Measurements from ENCODE around the gene RBM47.
"Not testable (repeated sequence)": the region's sequence is repeated elsewhere in the genome, so short reads cannot be mapped to it uniquely, and the experiment has no call there.

Gene RBM47

DNA sequence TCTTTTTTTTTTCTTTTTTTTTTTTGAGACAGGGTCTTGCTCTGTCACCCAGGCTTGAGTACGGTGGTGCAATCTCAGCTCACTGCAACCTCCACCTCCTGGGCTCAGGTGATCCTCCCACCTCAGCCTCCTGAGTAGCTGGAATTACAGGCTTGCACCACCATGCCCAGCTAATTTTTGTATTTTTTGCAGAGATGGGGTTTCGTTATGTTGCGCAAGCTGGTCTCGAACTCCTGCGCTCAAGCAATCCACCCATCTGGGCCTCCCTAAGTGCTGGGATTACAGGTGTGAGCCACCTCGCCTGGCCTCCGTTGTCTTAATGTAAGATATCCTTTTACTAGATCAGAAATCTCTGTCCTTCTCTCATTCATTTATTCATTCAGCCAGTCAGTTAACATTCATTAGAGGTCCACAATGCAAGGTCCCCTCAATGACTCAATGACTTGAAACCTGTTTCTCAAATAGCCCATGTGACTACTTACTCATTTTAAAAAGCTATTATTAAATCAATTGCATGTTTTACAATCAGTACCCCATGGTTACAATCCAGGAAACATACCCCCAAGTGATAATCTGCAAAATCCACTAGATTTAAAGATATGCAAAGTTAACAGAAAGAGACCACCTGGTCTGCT, 68.0 kb downstream of the RBM47 start:
- H3K27me3 ChIP-seq (ENCODE audit: control insufficient read depth, insufficient read depth, low read length); H3K9me3 ChIP-seq (ENCODE audit: control insufficient read depth, insufficient read depth, low read depth, low read length); H3K9ac ChIP-seq (ENCODE audit: low read length); H3K4me3 ChIP-seq (ENCODE audit: low read depth, low read length); H3K27ac ChIP-seq (ENCODE audit: low read depth, low read length); H3K36me3 ChIP-seq (ENCODE audit: control insufficient read depth, insufficient read depth, low read length): not testable (repeated sequence)
- peaks cover 10% of the 10 kb centered on the region for H3K4me1 ChIP-seq (ENCODE audit: control insufficient read depth, insufficient read depth, low read length)

- Histone ChIP-seq H3K9ac (ENCODE audit: low read length) (no peak overlapping the region), H3K36me3 (ENCODE audit: control insufficient read depth, insufficient read depth, low read length) (no peaks in the 10 kb centered on the region), H3K4me1 (ENCODE audit: control insufficient read depth, insufficient read depth, low read length) (peaks cover 2% of the 10 kb centered on the region; the same call in 1 of the 2 replicates), H3K27ac (ENCODE audit: low read depth, low read length) (no peak overlapping the region), H3K27me3 (ENCODE audit: control insufficient read depth, insufficient read depth, low read length) (no peaks in the 10 kb centered on the region), H3K9me3 (ENCODE audit: control insufficient read depth, insufficient read depth, low read depth, low read length) (no peaks in the 10 kb centered on the region), H3K4me3 (ENCODE audit: low read depth, low read length) (no peak overlapping the region)
These were observed 69.8 kb downstream of the RBM47 start for GRCh38 chr4:40559585-40560465.

GRCh38 chr4:40557736-40558135, 71.9 kb downstream of the RBM47 start:
- Histone ChIP-seq H3K36me3 (ENCODE audit: control insufficient read depth, insufficient read depth, low read length) (no peaks in the 10 kb centered on the region), H3K9ac (ENCODE audit: low read length) (no peak overlapping the region), H3K9me3 (ENCODE audit: control insufficient read depth, insufficient read depth, low read depth, low read length) (no peaks in the 10 kb centered on the region), H3K27me3 (ENCODE audit: control insufficient read depth, insufficient read depth, low read length) (no peaks in the 10 kb centered on the region), H3K4me3 (ENCODE audit: low read depth, low read length) (no peak overlapping the region), H3K4me1 (ENCODE audit: control insufficient read depth, insufficient read depth, low read length) (peaks cover 9% of the 10 kb centered on the region), H3K27ac (ENCODE audit: low read depth, low read length) (no peak overlapping the region)

- Histone ChIP-seq H3K36me3 (ENCODE audit: control insufficient read depth, insufficient read depth, low read length) (no peaks in the 10 kb centered on the region), H3K9ac (ENCODE audit: low read length) (no peak overlapping the region), H3K27ac (ENCODE audit: low read depth, low read length) (no peak overlapping the region), H3K4me1 (ENCODE audit: control insufficient read depth, insufficient read depth, low read length) (peaks cover 17% of the 10 kb centered on the region), H3K9me3 (ENCODE audit: control insufficient read depth, insufficient read depth, low read depth, low read length) (no peaks in the 10 kb centered on the region), H3K27me3 (ENCODE audit: control insufficient read depth, insufficient read depth, low read length) (no peaks in the 10 kb centered on the region), H3K4me3 (ENCODE audit: low read depth, low read length) (no peak overlapping the region)
These were observed 74.3 kb downstream of the RBM47 start for GRCh38 chr4:40555176-40555900.

GRCh38 chr4:40554641-40555040, 75.0 kb downstream of the RBM47 start:
- not testable (repeated sequence) for H3K9me3 ChIP-seq (ENCODE audit: control insufficient read depth, insufficient read depth, low read depth, low read length); H3K27me3 ChIP-seq (ENCODE audit: control insufficient read depth, insufficient read depth, low read length); H3K36me3 ChIP-seq (ENCODE audit: control insufficient read depth, insufficient read depth, low read length); H3K4me3 ChIP-seq (ENCODE audit: low read depth, low read length); H3K9ac ChIP-seq (ENCODE audit: low read length); H3K27ac ChIP-seq (ENCODE audit: low read depth, low read length)
- peaks cover 17% of the 10 kb centered on the region for H3K4me1 ChIP-seq (ENCODE audit: control insufficient read depth, insufficient read depth, low read length)

DNA sequence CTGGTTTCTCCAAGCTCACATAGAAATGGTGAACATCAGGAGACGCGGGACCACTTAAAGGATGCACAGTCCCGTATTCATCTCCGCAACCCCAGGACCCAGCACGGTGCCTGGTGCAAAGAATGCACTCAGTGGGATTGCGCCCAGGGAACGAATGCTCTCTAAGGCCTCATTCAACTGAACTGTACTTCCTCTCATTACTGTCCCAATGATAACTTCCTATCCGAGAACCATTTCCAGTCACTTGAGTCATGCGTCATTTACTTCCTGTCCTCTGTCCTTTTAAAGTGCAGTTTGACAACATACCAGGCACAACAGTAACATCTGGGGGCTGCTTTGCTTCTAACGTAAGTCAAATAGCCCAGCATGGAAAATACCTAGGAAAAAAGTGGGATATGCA, 75.7 kb downstream of the RBM47 start:
- no peak overlapping the region for H3K4me3 ChIP-seq (ENCODE audit: low read depth, low read length)
- no peak overlapping the region for H3K9ac ChIP-seq (ENCODE audit: low read length)
- H3K27me3 ChIP-seq (ENCODE audit: control insufficient read depth, insufficient read depth, low read length): no peaks in the 10 kb centered on the region
- no peak overlapping the region for H3K27ac ChIP-seq (ENCODE audit: low read depth, low read length)
- H3K9me3 ChIP-seq (ENCODE audit: control insufficient read depth, insufficient read depth, low read depth, low read length): no peaks in the 10 kb centered on the region
- H3K4me1 ChIP-seq (ENCODE audit: control insufficient read depth, insufficient read depth, low read length): peaks cover 17% of the 10 kb centered on the region
- peaks cover 4% of the 10 kb centered on the region; the same call in 1 of the 2 replicates for H3K36me3 ChIP-seq (ENCODE audit: control insufficient read depth, insufficient read depth, low read length)

GRCh38 chr4:40552536-40552935, 77.1 kb downstream of the RBM47 start:
- H3K4me1 ChIP-seq (ENCODE audit: control insufficient read depth, insufficient read depth, low read length): peaks cover 17% of the 10 kb centered on the region
- H3K27ac ChIP-seq (ENCODE audit: low read depth, low read length): no peak overlapping the region

GRCh38 chr4:40551568-40552136, 78.0 kb downstream of the RBM47 start:
- H3K27me3 ChIP-seq (ENCODE audit: control insufficient read depth, insufficient read depth, low read length); H3K4me3 ChIP-seq (ENCODE audit: low read depth, low read length); H3K9me3 ChIP-seq (ENCODE audit: control insufficient read depth, insufficient read depth, low read depth, low read length); H3K9ac ChIP-seq (ENCODE audit: low read length); H3K27ac ChIP-seq (ENCODE audit: low read depth, low read length): not testable (repeated sequence)
- H3K36me3 ChIP-seq (ENCODE audit: control insufficient read depth, insufficient read depth, low read length): peaks cover 18% of the 10 kb centered on the region
- H3K4me1 ChIP-seq (ENCODE audit: control insufficient read depth, insufficient read depth, low read length): peaks cover 17% of the 10 kb centered on the region

More at GRCh38 chr4:40552536-40552935, 77.1 kb downstream of the RBM47 start:
- Histone ChIP-seq H3K4me3 (ENCODE audit: low read depth, low read length) (no peak overlapping the region), H3K9ac (ENCODE audit: low read length) (no peak overlapping the region), H3K9me3 (ENCODE audit: control insufficient read depth, insufficient read depth, low read depth, low read length) (no peaks in the 10 kb centered on the region), H3K27me3 (ENCODE audit: control insufficient read depth, insufficient read depth, low read length) (no peaks in the 10 kb centered on the region), H3K36me3 (ENCODE audit: control insufficient read depth, insufficient read depth, low read length) (peaks cover 13% of the 10 kb centered on the region)

- no peak overlapping the region for H3K27ac ChIP-seq (ENCODE audit: low read depth, low read length)
- H3K4me1 ChIP-seq (ENCODE audit: control insufficient read depth, insufficient read depth, low read length): peaks cover 17% of the 10 kb centered on the region
- peaks cover 18% of the 10 kb centered on the region for H3K36me3 ChIP-seq (ENCODE audit: control insufficient read depth, insufficient read depth, low read length)
- H3K9ac ChIP-seq (ENCODE audit: low read length): no peak overlapping the region
- H3K9me3 ChIP-seq (ENCODE audit: control insufficient read depth, insufficient read depth, low read depth, low read length): no peaks in the 10 kb centered on the region
- H3K27me3 ChIP-seq (ENCODE audit: control insufficient read depth, insufficient read depth, low read length): no peaks in the 10 kb centered on the region
- H3K4me3 ChIP-seq (ENCODE audit: low read depth, low read length): no peak overlapping the region
These were observed 78.7 kb downstream of the RBM47 start for GRCh38 chr4:40550948-40551462.

- Histone ChIP-seq H3K9me3 (ENCODE audit: control insufficient read depth, insufficient read depth, low read depth, low read length) (no peaks in the 10 kb centered on the region), H3K4me3 (ENCODE audit: low read depth, low read length) (no peak overlapping the region), H3K36me3 (ENCODE audit: control insufficient read depth, insufficient read depth, low read length) (peaks cover 18% of the 10 kb centered on the region), H3K4me1 (ENCODE audit: control insufficient read depth, insufficient read depth, low read length) (peaks cover 17% of the 10 kb centered on the region), H3K27me3 (ENCODE audit: control insufficient read depth, insufficient read depth, low read length) (no peaks in the 10 kb centered on the region), H3K9ac (ENCODE audit: low read length) (no peak overlapping the region), H3K27ac (ENCODE audit: low read depth, low read length) (no peak overlapping the region; the same call in 1 of the 2 replicates)
These were observed 79.5 kb downstream of the RBM47 start for GRCh38 chr4:40550196-40550595.

All from HUES6 (cell line).